IMR-90 (cell line): Measurements from ENCODE around the gene PPP1R12C.

Experiments used
- CEBPB ChIP-seq: IDR thresholded peaks from 2 replicates; pipeline ENCODE4 v1.6.1; 2012; ENCODE audit warnings: low read depth, low read length, improper control_type of control experiment
- POLR2A ChIP-seq: IDR thresholded peaks from 2 replicates; pipeline ENCODE4 v1.6.1; 2012; ENCODE audit warnings: mild to moderate bottlenecking, low read depth, low read length
- RAD21 ChIP-seq: IDR thresholded peaks from 2 replicates; pipeline ENCODE4 v1.6.1; 2012; ENCODE audit warnings: low read length, improper control_type of control experiment
- SMC3 ChIP-seq: fragments of 150-350 bp; IDR thresholded peaks from 2 replicates; pipeline ENCODE4 v1.6.1; 2016; ENCODE audit warnings: low read depth, mild to moderate bottlenecking, antibody characterized with exemption, low read length, moderate library complexity
- TF ChIP-seq, protein P1 (sequence below): conservative IDR thresholded peaks from 2 replicates; pipeline ENCODE4 v1.5.1; 2012; ENCODE audit warnings: mild to moderate bottlenecking, low read depth, low read length, improper control_type of control experiment
- TF ChIP-seq, protein P2 (sequence below): fragments of 150-350 bp; IDR thresholded peaks from 2 replicates; pipeline ENCODE4 v1.6.1; 2017; ENCODE audit warnings: mild to moderate bottlenecking, antibody characterized with exemption, low read length, low read depth

DNA sequence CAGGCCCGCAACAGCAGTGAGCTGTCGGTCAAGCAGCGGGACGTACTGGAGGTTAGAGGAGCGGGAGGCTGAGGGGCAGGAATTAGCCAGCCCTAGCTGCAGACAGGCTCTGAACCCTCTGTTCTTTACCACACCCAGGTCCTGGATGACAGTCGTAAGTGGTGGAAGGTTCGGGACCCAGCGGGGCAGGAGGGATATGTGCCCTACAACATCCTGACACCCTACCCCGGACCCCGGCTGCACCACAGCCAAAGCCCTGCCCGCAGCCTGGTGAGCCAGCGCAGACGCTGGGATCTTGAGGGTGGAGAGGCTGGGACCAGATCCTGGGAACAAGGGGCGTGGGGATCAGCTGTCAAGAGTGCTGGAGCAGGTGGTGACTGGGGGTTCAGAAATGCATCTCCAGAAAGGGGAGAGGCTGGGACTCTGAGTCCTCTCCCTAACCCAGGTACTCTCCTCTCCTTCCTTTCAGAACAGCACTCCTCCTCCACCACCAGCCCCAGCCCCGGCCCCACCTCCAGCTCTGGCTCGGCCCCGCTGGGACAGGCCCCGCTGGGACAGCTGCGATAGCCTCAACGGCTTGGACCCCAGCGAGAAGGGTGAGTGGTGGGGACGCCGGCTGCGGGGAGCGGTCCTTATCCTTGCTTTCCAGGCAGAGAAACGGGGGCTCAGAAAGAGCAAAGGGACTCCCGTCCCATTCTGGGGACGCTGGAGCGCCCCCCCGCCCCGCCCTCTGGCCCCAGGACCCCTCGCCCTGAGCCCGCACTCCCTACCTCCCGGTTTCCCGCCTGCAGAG lies 31.3 kb downstream of the PPP1R12C start:
- TF ChIP-seq, protein P1, sequence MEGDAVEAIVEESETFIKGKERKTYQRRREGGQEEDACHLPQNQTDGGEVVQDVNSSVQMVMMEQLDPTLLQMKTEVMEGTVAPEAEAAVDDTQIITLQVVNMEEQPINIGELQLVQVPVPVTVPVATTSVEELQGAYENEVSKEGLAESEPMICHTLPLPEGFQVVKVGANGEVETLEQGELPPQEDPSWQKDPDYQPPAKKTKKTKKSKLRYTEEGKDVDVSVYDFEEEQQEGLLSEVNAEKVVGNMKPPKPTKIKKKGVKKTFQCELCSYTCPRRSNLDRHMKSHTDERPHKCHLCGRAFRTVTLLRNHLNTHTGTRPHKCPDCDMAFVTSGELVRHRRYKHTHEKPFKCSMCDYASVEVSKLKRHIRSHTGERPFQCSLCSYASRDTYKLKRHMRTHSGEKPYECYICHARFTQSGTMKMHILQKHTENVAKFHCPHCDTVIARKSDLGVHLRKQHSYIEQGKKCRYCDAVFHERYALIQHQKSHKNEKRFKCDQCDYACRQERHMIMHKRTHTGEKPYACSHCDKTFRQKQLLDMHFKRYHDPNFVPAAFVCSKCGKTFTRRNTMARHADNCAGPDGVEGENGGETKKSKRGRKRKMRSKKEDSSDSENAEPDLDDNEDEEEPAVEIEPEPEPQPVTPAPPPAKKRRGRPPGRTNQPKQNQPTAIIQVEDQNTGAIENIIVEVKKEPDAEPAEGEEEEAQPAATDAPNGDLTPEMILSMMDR = no peak
- TF ChIP-seq, protein P2, sequence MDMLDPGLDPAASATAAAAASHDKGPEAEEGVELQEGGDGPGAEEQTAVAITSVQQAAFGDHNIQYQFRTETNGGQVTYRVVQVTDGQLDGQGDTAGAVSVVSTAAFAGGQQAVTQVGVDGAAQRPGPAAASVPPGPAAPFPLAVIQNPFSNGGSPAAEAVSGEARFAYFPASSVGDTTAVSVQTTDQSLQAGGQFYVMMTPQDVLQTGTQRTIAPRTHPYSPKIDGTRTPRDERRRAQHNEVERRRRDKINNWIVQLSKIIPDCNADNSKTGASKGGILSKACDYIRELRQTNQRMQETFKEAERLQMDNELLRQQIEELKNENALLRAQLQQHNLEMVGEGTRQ = no peak
- TF ChIP-seq POLR2A = no peak
- TF ChIP-seq RAD21 = no peak
- no peak for TF ChIP-seq CEBPB
- TF ChIP-seq SMC3 = no peak
